Psoas muscle (tissue), 8 donors: ENCODE data around the gene RPL37A. TPM values are rescaled to one million over a fixed set of nuclear protein-coding genes. Genes with fewer than 3 reads are reported as not detected.
"Not testable (repeated sequence)": the region's sequence is repeated elsewhere in the genome, so short reads cannot be mapped to it uniquely, and the experiment has no call there.

Source experiments
- ATAC-seq, 4 donors: fragments of 200-7000 bp; cut with Tn5 transposase; one replicate each; pipeline ENCODE4 v1.9.1; 2020; ENCODE audit warnings: moderate library complexity in 3 of 4, mild to moderate bottlenecking in 2 of 4
- DNase-seq, 2 donors: peaks; one replicate each; pipeline ENCODE4 v3.0.0-alpha.2; 2020
- H3K27ac ChIP-seq: fragments of 200-600 bp; one replicate; pipeline ENCODE4 v1.8.0; 2022
- H3K27me3 ChIP-seq, 3 donors: fragments of 200-600 bp in 1 of 3; one replicate each; pipeline versions ENCODE4 v1.6.1 to v1.8.0; 2013 to 2022; ENCODE audit warnings: low read length in 2 of 3, mild to moderate bottlenecking in 2 of 3, moderate library complexity in 1 of 3; ENCODE audit not compliant: insufficient read depth in 3 of 3
- H3K36me3 ChIP-seq, 2 donors: fragments of 200-600 bp in 1 of 2; one replicate each; pipeline versions ENCODE4 v1.6.1 to v1.8.0; 2013 to 2022; ENCODE audit warnings: low read depth in 1 of 2, mild to moderate bottlenecking in 1 of 2, moderate library complexity in 1 of 2; ENCODE audit not compliant: insufficient read depth in 1 of 2
- H3K4me1 ChIP-seq: fragments of 200-600 bp; one replicate; pipeline ENCODE4 v1.8.0; 2022
- H3K4me3 ChIP-seq: fragments of 200-600 bp; one replicate; pipeline ENCODE4 v1.8.0; 2022; ENCODE audit warnings: mild to moderate bottlenecking
- H3K9me3 ChIP-seq: fragments of 200-600 bp; one replicate; pipeline ENCODE4 v1.8.0; 2022
- WGBS, 3 donors: extraction: QIAGEN DNeasy Blood & Tissue Kit; methylation state at CpG; one replicate each; pipeline versions ENCODE4 v1.1.6 to v1.1.7; 2013; 5-methylcytosine and 5-hydroxymethylcytosine counted together
- intact Hi-C, 2 donors: fragments of 100-400 bp; cut with DNase I; formaldehyde crosslinking; loops; one replicate each; pipeline versions ENCODE4 v1.11.0 to v1.14.2; 2022
- polyA plus RNA-seq, 3 donors: library from polyadenylated mRNA; stranded (reverse); fragments of 200-250 nt; gene quantifications; one replicate each; pipeline ENCODE4 v1.2.3, GENCODE V29; 2013
- total RNA-seq, 4 donors: library from RNA; stranded (reverse); fragmentation: NEBNext Ultra II Directional in 2 of 4; extraction: Animal tissue kit (Norgen Biotek cat#: 25700) in 2 of 4; gene quantifications; one replicate each; pipeline versions ENCODE4 v1.2.1 to v1.2.4, GENCODE V29; 2021 to 2023
- TF ChIP-seq, protein P1 (sequence below): fragments of 200-600 bp; IDR thresholded peaks from one replicate; pipeline ENCODE4 v1.8.0; 2022; ENCODE audit warnings: antibody characterized with exemption
- donor health status: healthy with polysubstance abuse.
- donor health status: DM: no; HTN: no; CAD: no; lungs with moderate emphysema.
- donor health status: Bipolar disorder and iron deficiency.
- donor health status: healthy.
- donor health status: DM: yes; HTN: yes; CAD: no.
- donor health status: DM: no; HTN: no; CAD: no.
- donor health status: DM: no; HTN: no; CAD: no.
- donor health status: DM: yes; HTN: yes; CAD: no.

RPL37A gene
- total and polyA plus RNA-seq, 7 donors = 2,701 to 6,936 (median 3,343) TPM

DNA sequence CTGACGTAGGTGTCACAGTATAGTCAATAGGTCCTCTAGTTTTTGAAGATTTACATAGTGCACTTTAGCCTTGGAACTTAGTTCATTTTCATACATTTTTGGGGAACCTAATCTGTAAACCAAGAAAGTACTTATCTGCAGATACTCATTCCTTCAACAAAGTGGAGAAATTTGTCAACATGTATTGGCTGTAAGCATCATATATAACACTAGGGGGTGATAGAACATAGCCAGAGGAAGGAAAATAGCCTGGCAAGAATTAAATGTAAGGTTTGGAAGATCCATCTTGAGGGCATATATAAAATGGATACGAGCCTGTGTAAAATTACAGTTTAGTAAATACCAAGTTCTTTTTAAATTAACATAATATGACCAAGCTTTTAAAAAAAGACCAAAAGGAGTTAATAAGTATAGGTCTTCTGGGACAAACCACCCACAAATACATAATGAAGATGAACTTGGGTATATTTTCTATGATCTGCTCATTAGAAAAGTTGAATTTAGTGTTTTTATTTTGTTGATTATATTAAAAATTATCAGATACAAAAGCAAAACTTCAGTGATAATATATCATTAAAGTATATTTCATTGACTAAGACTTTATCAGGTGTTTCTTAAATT lies 18.2 kb downstream of the RPL37A start:
- H3K27me3 ChIP-seq = no peaks in the 10 kb centered on the region
- intact Hi-C loops = loop anchor here (5.0 kb wide), 2 partner anchors 995 to 1195 kb away; no protein-coding TSS in a partner anchor
- no peaks in the 10 kb centered on the region for H3K36me3 ChIP-seq
- no peak overlapping the region for H3K27ac ChIP-seq
- DNase-seq (no peak), ATAC-seq (peak in 2 of 4 donors; percentile 48 to 56)
- 47 to 52% (median 52%) methylated on average over 2 of the region's 2 CpGs for WGBS, 3 donors
- no peaks in the 10 kb centered on the region for H3K9me3 ChIP-seq
- no peak overlapping the region for H3K4me3 ChIP-seq
- TF ChIP-seq, protein P1, sequence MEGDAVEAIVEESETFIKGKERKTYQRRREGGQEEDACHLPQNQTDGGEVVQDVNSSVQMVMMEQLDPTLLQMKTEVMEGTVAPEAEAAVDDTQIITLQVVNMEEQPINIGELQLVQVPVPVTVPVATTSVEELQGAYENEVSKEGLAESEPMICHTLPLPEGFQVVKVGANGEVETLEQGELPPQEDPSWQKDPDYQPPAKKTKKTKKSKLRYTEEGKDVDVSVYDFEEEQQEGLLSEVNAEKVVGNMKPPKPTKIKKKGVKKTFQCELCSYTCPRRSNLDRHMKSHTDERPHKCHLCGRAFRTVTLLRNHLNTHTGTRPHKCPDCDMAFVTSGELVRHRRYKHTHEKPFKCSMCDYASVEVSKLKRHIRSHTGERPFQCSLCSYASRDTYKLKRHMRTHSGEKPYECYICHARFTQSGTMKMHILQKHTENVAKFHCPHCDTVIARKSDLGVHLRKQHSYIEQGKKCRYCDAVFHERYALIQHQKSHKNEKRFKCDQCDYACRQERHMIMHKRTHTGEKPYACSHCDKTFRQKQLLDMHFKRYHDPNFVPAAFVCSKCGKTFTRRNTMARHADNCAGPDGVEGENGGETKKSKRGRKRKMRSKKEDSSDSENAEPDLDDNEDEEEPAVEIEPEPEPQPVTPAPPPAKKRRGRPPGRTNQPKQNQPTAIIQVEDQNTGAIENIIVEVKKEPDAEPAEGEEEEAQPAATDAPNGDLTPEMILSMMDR = peak; percentile 73
- H3K4me1 ChIP-seq = no peaks in the 10 kb centered on the region

DNA sequence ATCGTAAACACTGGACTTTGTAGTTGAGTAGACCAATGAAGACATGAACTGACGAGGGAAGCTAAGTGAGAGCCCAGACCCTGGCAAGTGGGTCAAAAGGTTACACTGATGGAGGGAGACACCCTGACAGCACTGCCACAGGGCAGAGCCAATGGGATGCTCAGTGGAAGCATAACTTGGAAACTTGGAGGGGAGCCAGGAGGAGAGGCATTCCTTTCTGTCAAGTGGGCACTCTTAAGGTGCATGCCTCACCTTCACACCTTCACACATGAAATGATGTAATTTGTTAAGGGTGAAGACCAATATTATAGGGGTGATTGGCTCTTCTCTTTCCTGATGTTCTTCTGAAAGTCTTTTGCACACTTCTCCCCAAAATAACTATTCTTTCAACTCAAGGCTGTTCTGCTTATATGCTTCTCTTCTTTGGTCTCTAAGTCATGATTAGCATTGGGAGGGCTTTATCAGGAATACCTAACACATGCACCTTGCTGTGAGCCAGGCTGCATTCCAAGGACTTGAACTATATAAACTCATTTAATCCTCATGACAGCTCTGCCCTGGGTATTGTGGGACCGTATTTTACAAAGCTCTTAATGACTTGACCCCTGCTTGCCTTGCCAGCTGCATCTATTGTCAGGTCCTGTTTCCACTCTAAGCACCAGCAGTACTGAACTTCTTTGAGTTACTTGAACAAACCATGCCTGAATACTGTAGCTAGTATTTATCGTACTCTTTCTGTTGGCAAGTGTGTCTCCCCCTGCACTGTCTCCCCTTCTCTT lies 19.0 kb downstream of the RPL37A start:
- H3K27me3 ChIP-seq = no peaks in the 10 kb centered on the region
- no peak overlapping the region for H3K4me3 ChIP-seq
- ATAC-seq (no peak), DNase-seq (no peak)
- no peak overlapping the region for H3K27ac ChIP-seq
- no peaks in the 10 kb centered on the region for H3K4me1 ChIP-seq
- TF ChIP-seq, protein P1 = no peak
- 87 to 91% (median 87%) methylated on average over 4 of the region's 4 CpGs for WGBS, 3 donors
- H3K9me3 ChIP-seq = no peaks in the 10 kb centered on the region
- H3K36me3 ChIP-seq = no peaks in the 10 kb centered on the region
- intact Hi-C loops = loop anchor here (2.0 to 5.0 kb wide), 4 partner anchors 149 to 1239 kb away; no protein-coding TSS in a partner anchor

DNA sequence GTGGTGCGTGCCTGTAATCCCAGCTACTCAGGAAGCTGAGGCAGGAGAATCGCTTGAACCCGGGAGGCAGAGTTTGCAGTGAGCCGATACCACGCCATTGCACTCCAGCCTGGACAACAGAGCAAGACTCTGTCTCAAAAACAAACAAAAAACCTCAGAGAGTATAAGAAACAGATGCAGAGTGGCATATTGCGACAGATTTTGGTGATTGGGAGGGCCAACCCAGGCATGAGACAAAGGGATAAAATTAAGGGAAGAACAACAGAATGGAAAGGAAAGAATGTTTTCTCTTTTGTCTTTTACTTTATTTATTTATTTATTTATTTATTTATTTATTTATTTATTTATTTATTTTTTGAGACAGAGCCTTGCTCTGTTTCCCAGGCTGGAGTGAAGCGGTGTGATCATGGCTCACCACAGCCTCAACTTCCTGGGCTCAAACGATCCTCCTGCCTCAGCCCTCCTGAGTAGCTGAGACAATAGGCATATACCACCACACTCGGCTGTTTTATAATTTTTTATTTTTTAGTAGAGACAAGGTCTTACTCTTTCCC lies 20.0 kb downstream of the RPL37A start:
- not testable (repeated sequence) for H3K9me3 ChIP-seq, H3K4me3 ChIP-seq, H3K27me3 ChIP-seq, H3K4me1 ChIP-seq, H3K27ac ChIP-seq, H3K36me3 ChIP-seq, DNase-seq
- intact Hi-C loops = loop anchor here (1.0 to 5.0 kb wide), 5 partner anchors 148 to 1238 kb away; no protein-coding TSS in a partner anchor
- WGBS, 3 donors = 86 to 90% (median 88%) methylated on average over 8 to 9 of the region's 9 CpGs
- peak in 1 of 4 donors; percentile 34 for ATAC-seq

DNA sequence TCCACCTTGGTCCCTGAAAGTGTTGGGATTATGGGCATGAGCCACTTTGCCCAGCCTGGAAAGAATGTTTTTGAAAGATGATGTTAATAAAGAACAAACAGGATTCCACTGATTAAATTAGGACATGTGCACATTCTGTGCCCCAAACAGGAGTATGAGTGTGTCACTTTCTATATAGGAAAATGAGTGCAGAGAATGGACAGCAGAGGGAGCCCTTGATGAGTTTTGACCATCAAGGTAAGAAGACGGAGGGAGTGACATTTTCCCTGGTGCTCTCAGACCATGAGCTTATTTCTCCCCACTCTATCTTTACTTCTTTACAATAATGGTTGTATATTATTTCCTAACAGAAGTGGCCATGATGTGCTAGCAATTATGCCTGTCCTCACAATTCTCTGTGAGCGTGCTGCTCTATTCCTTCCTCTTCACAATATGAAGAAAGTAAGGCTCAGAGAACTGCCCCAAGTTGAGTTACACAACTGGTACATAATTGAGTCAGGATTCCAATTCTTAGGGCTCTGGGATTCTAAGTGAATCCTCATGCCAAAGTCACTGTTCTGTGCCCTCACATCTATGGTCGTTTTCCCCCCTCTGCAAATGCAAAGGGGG lies 20.6 kb downstream of the RPL37A start:
- DNase-seq = no peak
- H3K27ac ChIP-seq = no peak overlapping the region

More for the DNA sequence above, 20.6 kb downstream of the RPL37A start:
- no peaks in the 10 kb centered on the region for H3K36me3 ChIP-seq
- no peak overlapping the region for H3K4me3 ChIP-seq
- intact Hi-C loops = loop anchor here (1.0 to 5.0 kb wide), 5 partner anchors 147 to 1238 kb away; no protein-coding TSS in a partner anchor
- H3K9me3 ChIP-seq = no peaks in the 10 kb centered on the region
- 60 to 63% (median 61%) methylated on average over 3 of the region's 3 CpGs for WGBS, 3 donors
- H3K27me3 ChIP-seq = no peaks in the 10 kb centered on the region
- ATAC-seq = peak; percentile 87 to 95 (median 90)
- TF ChIP-seq, protein P1 = peak; percentile 82
- no peaks in the 10 kb centered on the region for H3K4me1 ChIP-seq
